Measurements from ENCODE around the gene RBM26.

The RBM26 gene

GRCh38 chr13:79271616-79272015, 134.4 kb downstream of the RBM26 start:
- DNase-seq: no peak

- DNase-seq: no peak
Observed at GRCh38 chr13:79270859-79271258, 135.2 kb downstream of the RBM26 start.
